Esophagus muscularis mucosa (tissue), 4 donors: ENCODE measurements around the gene ERI3. TPM values are rescaled to one million over a fixed set of nuclear protein-coding genes. Genes with fewer than 3 reads are reported as not detected.

ENCODE experiments used
- DNase-seq: peaks from one replicate; pipeline ENCODE4 v3.0.0-alpha.2; 2017; ENCODE audit errors: extremely low spot score
- H3K27ac ChIP-seq, 4 donors: fragments of 200-600 bp; sonication (generic); replicated peaks in 1 of 4; 1 replicate in 3 of 4; 2 replicates in 1 of 4; pipeline ENCODE4 v1.5.1; 2016 to 2019; ENCODE audit warnings: mild to moderate bottlenecking in 1 of 4
- H3K27me3 ChIP-seq, 4 donors: fragments of 200-600 bp; sonication (generic); one replicate each; pipeline versions ENCODE4 v1.5.1 to v1.6.0; 2016 to 2019
- H3K36me3 ChIP-seq, 4 donors: fragments of 200-600 bp; sonication (generic); one replicate each; pipeline ENCODE4 v1.5.1; 2016 to 2019
- H3K4me1 ChIP-seq, 4 donors: fragments of 200-600 bp; sonication (generic); one replicate each; pipeline ENCODE4 v1.5.1; 2016 to 2019
- H3K4me3 ChIP-seq, 4 donors: fragments of 200-600 bp; sonication (generic); 1 replicate in 2 of 4; 2 replicates in 2 of 4; pipeline ENCODE4 v1.5.1; 2016 to 2019; ENCODE audit warnings: mild to moderate bottlenecking in 4 of 4, moderate library complexity in 1 of 4
- H3K9me3 ChIP-seq, 4 donors: fragments of 200-600 bp; sonication (generic); 1 replicate in 3 of 4; 2 replicates in 1 of 4; pipeline ENCODE4 v1.5.1; 2016 to 2019
- CTCF ChIP-seq, 3 experiments: fragments of 200-600 bp in 2 of 3; fragments of 450-650 bp in 1 of 3; sonication (generic) in 2 of 3; IDR thresholded peaks; one replicate each; pipeline ENCODE4 v1.5.1; 2017 to 2019; ENCODE audit warnings: antibody characterized with exemption in 3 of 3, mild to moderate bottlenecking in 2 of 3, moderate library complexity in 1 of 3
- EP300 ChIP-seq: sonication (generic); formaldehyde crosslinking; IDR thresholded peaks from one replicate; pipeline ENCODE4 v1.6.1; 2017; ENCODE audit warnings: antibody characterized with exemption
- POLR2A ChIP-seq: fragments of 450-650 bp; IDR thresholded peaks from one replicate; pipeline ENCODE4 v1.6.1; 2017; ENCODE audit warnings: antibody characterized with exemption, moderate library complexity, mild to moderate bottlenecking, low read depth
- POLR2AphosphoS5 ChIP-seq, 2 donors: sonication (generic); formaldehyde crosslinking; IDR thresholded peaks; one replicate each; pipeline ENCODE4 v1.6.1; 2017; ENCODE audit warnings: antibody characterized with exemption in 2 of 2
- WGBS: methylation state at CpG from one replicate; pipeline ENCODE4 v1.1.5; 2018; 5-methylcytosine and 5-hydroxymethylcytosine counted together
- intact Hi-C: fragments of 100-400 bp; cut with DNase I; formaldehyde crosslinking; loops from one replicate; pipeline ENCODE4 v1.15.1; 2023
- total RNA-seq, 4 donors: library from RNA; depleted of rRNA; stranded (reverse); fragments of >200 nt; gene quantifications; one replicate each; pipeline versions ENCODE4 v1.1.0 to v1.2.1, GENCODE V29; 2016

Gene ERI3
- total RNA-seq, 4 donors from 2014 or later, result 40.4 to 56.6 (median 47.0) TPM

GRCh38 chr1:44242746-44243145 lies 112.3 kb downstream of the ERI3 start:
- intact Hi-C loops, result no loop called here
- Histone ChIP-seq H3K27ac (peak overlapping the region in 3 of 4 donors; percentile 83 to 85 (median 85)), H3K27me3 (no peaks in the 10 kb centered on the region), H3K4me1 (peaks cover 27 to 47% (median 39%) of the 10 kb centered on the region in 4 donors), H3K9me3 (no peaks in the 10 kb centered on the region), H3K4me3 (no peak overlapping the region), H3K36me3 (peaks cover 4 to 50% (median 22%) of the 10 kb centered on the region in 4 donors)
- no peak for TF ChIP-seq EP300
- TF ChIP-seq POLR2AphosphoS5 (IDR thresholded peaks at IDR 0.05), result no peak
- no peak for TF ChIP-seq CTCF (IDR thresholded peaks at IDR 0.05)
- TF ChIP-seq POLR2A, result no peak
- 76% methylated on average over 9 of the region's 16 CpGs for WGBS
- DNase-seq, result no peak

GRCh38 chr1:44240802-44241671 lies 114.0 kb downstream of the ERI3 start:
- H3K4me1 ChIP-seq, result peaks cover 27 to 49% (median 42%) of the 10 kb centered on the region in 4 donors
- H3K36me3 ChIP-seq, result peaks cover 4 to 34% (median 15%) of the 10 kb centered on the region in 4 donors
- no peaks in the 10 kb centered on the region for H3K27me3 ChIP-seq
- H3K27ac ChIP-seq, result peak overlapping the region; percentile 81 to 85 (median 84)
- H3K9me3 ChIP-seq, result no peaks in the 10 kb centered on the region
- 92% methylated on average over 9 of the region's 9 CpGs for WGBS
- no peak overlapping the region for H3K4me3 ChIP-seq
- intact Hi-C loops, result no loop called here
- TF ChIP-seq POLR2AphosphoS5 (IDR thresholded peaks at IDR 0.05) (no peak), POLR2A (no peak), EP300 (no peak), CTCF (IDR thresholded peaks at IDR 0.05) (no peak)
- no peak for DNase-seq

- Histone ChIP-seq H3K4me3 (no peak overlapping the region), H3K27me3 (no peaks in the 10 kb centered on the region), H3K36me3 (peaks cover 4 to 23% (median 10%) of the 10 kb centered on the region in 4 donors), H3K27ac (peak overlapping the region; percentile 81 to 85 (median 84)), H3K4me1 (peaks cover 27 to 49% (median 42%) of the 10 kb centered on the region in 4 donors), H3K9me3 (no peaks in the 10 kb centered on the region)
- 33% methylated on average over 1 of the region's 3 CpGs for WGBS
- TF ChIP-seq POLR2AphosphoS5 (IDR thresholded peaks at IDR 0.05) (peak; percentile 82 to 87), POLR2A (no peak)
- DNase-seq, result no peak
- intact Hi-C loops, result no loop called here
Measured at GRCh38 chr1:44239961-44240371, 115.1 kb downstream of the ERI3 start.

- Histone ChIP-seq H3K27ac (peak overlapping the region; percentile 81 to 85 (median 84)), H3K36me3 (peaks cover 4 to 18% (median 9%) of the 10 kb centered on the region in 4 donors), H3K27me3 (no peaks in the 10 kb centered on the region), H3K4me1 (peaks cover 27 to 49% (median 42%) of the 10 kb centered on the region in 4 donors), H3K9me3 (no peaks in the 10 kb centered on the region), H3K4me3 (no peak overlapping the region)
- intact Hi-C loops, result no loop called here
- peak in 1 of 2 donors; percentile 33 for TF ChIP-seq POLR2AphosphoS5 (IDR thresholded peaks at IDR 0.05)
- peak; percentile 27 to 40 (median 38) for TF ChIP-seq CTCF (IDR thresholded peaks at IDR 0.05)
- TF ChIP-seq POLR2A, result no peak
- TF ChIP-seq EP300, result no peak
- 48% methylated on average over 8 of the region's 8 CpGs for WGBS
- no peak for DNase-seq
Measured at GRCh38 chr1:44239331-44239960, 115.6 kb downstream of the ERI3 start.

- 80% methylated on average over 3 of the region's 4 CpGs for WGBS
- intact Hi-C loops, result no loop called here
- TF ChIP-seq CTCF (IDR thresholded peaks at IDR 0.05), result no peak
- no peak for TF ChIP-seq POLR2AphosphoS5 (IDR thresholded peaks at IDR 0.05)
- TF ChIP-seq EP300, result no peak
- no peak for TF ChIP-seq POLR2A
- Histone ChIP-seq H3K36me3 (peaks cover 0 to 10% (median 4%) of the 10 kb centered on the region in 4 donors), H3K27ac (peak overlapping the region; percentile 81 to 85 (median 84)), H3K4me3 (no peak overlapping the region), H3K9me3 (no peaks in the 10 kb centered on the region), H3K4me1 (peaks cover 27 to 49% (median 42%) of the 10 kb centered on the region in 4 donors), H3K27me3 (no peaks in the 10 kb centered on the region)
- DNase-seq, result no peak
Measured at GRCh38 chr1:44238660-44239059, 116.4 kb downstream of the ERI3 start.
